H7 (cell line): ENCODE data around the gene TNMD. TPM values are rescaled to one million over a fixed set of nuclear protein-coding genes. Genes with fewer than 3 reads are reported as not detected.
A peak's percentile ranks its signal among the peaks of the same experiment; 100 is the strongest.

ENCODE experiments used
- DNase-seq: peaks from one replicate; pipeline ENCODE4 v3.0.0; 2012
- H3K27me3 ChIP-seq: 2 replicates; pipeline ENCODE4 v1.6.0; 2011; ENCODE audit warnings: mild to moderate bottlenecking, low read length; ENCODE audit not compliant: control insufficient read depth, insufficient read depth
- H3K36me3 ChIP-seq: replicated peaks from 2 replicates; pipeline ENCODE4 v1.5.1; 2011; ENCODE audit warnings: low read length; ENCODE audit not compliant: control insufficient read depth, insufficient read depth
- H3K4me3 ChIP-seq: 2 replicates; pipeline ENCODE4 v1.5.1; 2011; ENCODE audit warnings: low read depth, mild to moderate bottlenecking, control low read depth, low read length, moderate library complexity; ENCODE audit not compliant: insufficient read depth
- total RNA-seq: library from RNA; depleted of rRNA; stranded (reverse); fragments of >200 nt; shearing (Covaris generic); gene quantifications from 2 replicates; pipeline ENCODE4 v1.2.3, GENCODE V29; 2014

Gene TNMD
- total RNA-seq, 1 experiment from 2014 or later, result 24.2 TPM

- Histone ChIP-seq H3K27me3 (no peaks in the 10 kb centered on the region), H3K36me3 (no peaks in the 10 kb centered on the region), H3K4me3 (no peak overlapping the region)
- DNase-seq, result no peak
Observed at GRCh38 chrX:100623001-100623400, 38.3 kb downstream of the TNMD start.

DNA sequence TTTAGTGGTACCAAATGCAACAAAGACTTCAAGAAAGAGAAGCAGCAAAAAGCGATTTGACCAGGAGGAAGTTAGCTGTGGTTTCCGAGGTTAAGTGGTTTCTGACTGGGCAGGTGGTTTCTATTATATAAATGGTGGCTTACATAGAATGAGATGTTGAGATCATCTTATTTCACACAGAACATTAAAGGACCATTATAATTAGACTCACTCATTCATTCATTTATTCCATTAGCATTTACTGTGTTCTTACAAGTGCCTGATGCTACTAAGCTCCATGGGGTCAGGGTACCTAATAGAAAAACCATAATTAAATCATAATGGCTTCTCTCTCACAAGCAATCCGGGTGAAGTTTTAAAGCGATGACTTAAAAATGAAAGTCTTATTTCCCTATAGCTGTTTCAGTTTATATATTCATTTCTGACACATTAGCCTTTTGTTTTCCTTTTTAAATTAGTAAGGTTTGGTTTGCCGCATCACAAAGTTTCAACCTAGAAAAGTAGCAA is 41.3 kb downstream of the TNMD start:
- Histone ChIP-seq H3K27me3 (no peaks in the 10 kb centered on the region), H3K36me3 (peaks cover 3% of the 10 kb centered on the region), H3K4me3 (no peak overlapping the region)
- no peak for DNase-seq

DNA sequence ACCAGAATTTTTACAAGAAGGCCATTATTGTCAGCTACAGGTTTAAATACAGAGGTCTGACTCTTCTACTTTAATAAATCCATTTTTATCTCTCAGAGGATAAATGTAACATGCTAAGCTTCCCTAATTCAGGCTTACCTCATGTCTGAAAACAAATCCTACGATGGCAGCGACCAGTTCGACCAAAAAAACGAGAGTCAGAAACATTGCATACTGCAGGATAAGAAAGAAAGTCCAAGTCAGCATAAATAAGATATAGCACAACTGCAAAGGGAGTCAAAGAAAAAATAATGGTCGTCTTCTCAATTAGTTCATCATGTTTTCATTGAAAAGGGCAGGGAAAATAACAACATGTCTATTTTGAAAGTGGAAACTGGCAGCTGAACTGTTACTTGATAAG is 50.3 kb downstream of the TNMD start:
- no peak overlapping the region for H3K4me3 ChIP-seq
- H3K27me3 ChIP-seq, result no peaks in the 10 kb centered on the region
- H3K36me3 ChIP-seq, result peaks cover 17% of the 10 kb centered on the region
- DNase-seq, result no peak

GRCh38 chrX:100635989-100636320 is 51.2 kb downstream of the TNMD start:
- Histone ChIP-seq H3K4me3 (peak overlapping the region; percentile 71), H3K36me3 (peaks cover 15% of the 10 kb centered on the region)

DNA sequence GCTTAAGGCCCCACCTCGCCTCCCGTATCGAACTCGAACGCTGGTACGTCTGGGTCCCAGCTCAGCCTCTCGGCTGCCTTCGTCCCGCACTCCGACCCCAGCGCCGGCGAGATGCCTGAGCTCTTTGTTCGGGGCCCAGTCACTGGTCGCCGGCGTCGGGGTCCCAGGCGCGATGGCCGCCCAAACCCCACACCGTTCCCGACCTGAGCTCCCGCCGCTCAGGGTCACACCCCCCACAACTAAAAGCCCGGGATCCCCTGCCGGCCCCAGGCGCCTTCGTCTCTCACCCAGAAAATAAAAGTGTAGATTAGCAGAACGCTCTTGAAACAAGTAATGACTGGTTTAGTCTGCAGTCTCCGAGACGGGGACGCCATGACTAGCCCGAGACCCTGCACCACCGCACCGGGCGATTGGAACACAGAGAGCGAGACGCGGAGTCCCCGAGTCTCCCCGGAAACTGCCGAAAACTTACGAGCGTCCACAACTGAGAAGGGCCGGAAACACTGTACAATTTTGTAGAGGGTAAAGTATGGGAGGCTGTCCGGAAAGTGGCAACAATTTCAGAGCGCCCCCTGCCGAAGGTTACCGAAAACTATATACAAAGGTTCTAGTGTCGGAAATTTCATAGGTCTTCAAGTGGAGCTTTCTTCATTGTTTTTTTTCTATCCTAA is 51.7 kb downstream of the TNMD start, which contains the start of gene TSPAN6:
TSS of gene TSPAN6 (minus strand) at position 486 of the 671 bp plus-strand sequence. CDS start at position 374, 112 bp downstream.
- no peaks in the 10 kb centered on the region for H3K27me3 ChIP-seq
- peaks cover 15% of the 10 kb centered on the region for H3K36me3 ChIP-seq
- H3K4me3 ChIP-seq, result peak within 1 kb of the TSS; percentile 71
- DNase-seq, result peak; percentile 76

More at GRCh38 chrX:100635989-100636320, 51.2 kb downstream of the TNMD start:
- no peak for DNase-seq
- no peaks in the 10 kb centered on the region for H3K27me3 ChIP-seq

DNA sequence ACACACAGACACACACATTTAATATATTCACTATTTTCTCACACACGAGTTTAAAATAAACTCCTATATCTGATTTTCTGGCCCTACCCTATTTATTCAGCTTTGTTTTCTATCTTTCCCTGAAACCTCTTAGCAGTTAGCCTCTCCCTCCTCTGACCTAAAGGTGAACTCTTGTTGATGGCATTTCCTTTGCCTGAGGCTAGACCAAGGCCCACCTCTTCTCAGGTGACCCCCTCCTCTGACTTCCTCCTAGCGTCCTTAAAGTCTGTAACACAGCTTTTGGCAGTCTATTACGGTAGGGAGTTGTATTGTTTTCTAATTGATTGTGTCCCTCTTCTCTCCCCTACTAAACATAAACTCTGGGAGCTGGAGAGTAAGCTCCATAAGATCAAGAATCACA is 57.6 kb downstream of the TNMD start:
- no peak for DNase-seq
- H3K27me3 ChIP-seq, result no peaks in the 10 kb centered on the region; the same call in 1 of the 2 replicates

DNA sequence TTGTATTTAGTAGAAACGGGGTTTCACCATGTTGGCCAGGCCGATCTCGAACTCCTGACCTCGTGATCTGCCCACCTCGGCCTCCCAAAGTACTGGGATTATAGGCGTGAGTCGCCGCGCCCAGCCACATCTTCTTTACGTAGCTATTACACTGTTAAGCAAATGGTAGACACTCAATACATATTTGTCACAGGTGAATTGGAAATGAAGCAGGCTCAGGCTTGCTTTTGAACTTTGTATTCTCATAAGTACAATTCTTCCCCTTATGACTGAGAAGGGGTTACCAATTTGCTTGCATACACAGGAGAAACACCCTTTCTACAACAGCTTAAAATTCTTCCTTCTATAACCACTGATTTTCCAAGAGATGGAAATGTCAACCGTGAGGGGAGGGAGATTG is 58.5 kb downstream of the TNMD start:
- DNase-seq, result no peak
- no peak overlapping the region for H3K4me3 ChIP-seq
- no peaks in the 10 kb centered on the region; the same call in 1 of the 2 replicates for H3K27me3 ChIP-seq
- H3K36me3 ChIP-seq, result no peaks in the 10 kb centered on the region

More for the DNA sequence above, 57.6 kb downstream of the TNMD start:
- Histone ChIP-seq H3K36me3 (no peaks in the 10 kb centered on the region), H3K4me3 (no peak overlapping the region)

DNA sequence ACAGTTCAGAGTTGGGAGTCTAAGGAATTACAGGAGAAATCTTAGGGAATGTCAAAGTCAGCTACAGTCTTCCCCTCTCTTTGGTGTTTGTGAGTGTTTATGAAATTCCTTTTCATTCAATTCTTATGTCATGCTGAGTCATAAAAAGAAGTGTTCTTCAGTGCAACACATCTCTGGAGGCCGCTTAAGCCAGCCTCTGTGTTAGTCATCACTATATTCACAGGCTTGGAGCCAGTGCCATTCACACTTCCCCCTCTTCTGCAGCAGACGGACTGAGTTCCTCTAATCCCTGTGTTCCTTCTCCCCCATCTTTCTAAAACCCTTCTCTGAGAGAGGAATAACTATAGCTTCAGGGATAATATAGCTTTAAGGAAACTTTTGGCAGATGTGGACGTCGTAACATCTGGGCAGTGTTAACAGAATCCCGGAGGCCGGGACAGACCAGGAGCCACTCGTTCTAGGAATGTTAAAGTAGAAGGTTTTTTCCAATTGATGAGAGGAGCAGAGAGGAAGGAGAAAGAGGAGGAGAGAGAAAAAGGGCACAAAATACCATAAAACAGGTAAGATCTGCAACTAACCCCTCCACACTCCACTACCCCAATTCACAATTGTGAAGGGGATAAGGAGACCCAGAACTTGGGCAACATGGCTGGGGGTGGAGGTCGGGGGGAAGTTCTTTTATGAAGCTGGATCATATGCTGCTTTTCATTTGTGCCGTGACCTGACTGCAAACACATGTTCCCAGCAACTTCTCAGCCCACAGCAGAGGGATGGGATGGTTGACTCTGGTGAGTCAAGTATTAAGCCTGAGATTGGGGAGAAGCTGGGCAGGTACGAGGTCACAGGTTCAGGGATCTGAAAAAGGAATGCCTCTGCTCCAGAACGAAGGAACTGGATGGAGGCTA is 59.5 kb downstream of the TNMD start, which contains the start of gene SRPX2:
TSS of gene SRPX2 (plus strand) at position 244 of the 905 bp plus-strand sequence. CDS start 2,124 bp downstream, outside the sequence.
- DNase-seq, result no peak
- no peaks in the 10 kb centered on the region for H3K36me3 ChIP-seq
- H3K4me3 ChIP-seq, result no peak within 1 kb of the TSS
- no peaks in the 10 kb centered on the region; the same call in 1 of the 2 replicates for H3K27me3 ChIP-seq

DNA sequence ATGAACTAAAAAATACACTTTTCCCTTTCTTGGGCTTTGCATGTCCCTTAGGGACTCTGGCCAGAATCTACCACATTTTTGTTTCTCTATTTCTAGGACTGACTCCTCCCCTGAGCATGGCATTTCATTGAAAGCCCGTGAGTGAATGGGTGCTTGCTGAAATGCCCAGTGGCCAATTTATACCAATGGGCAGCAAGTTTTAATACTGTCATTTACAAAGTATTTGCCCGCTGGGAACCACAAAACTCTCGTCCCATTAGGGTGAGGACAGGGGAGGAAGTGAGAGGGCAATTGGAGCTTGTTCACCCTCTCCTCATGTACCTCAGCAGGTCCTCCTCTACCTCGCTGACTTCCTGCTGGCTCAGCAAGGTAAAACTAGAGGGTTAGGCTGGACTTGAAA is 60.4 kb downstream of the TNMD start:
- H3K27me3 ChIP-seq, result no peaks in the 10 kb centered on the region; the same call in 1 of the 2 replicates
- no peaks in the 10 kb centered on the region for H3K36me3 ChIP-seq
- DNase-seq, result no peak
- H3K4me3 ChIP-seq, result no peak overlapping the region

- no peaks in the 10 kb centered on the region; the same call in 1 of the 2 replicates for H3K27me3 ChIP-seq
- DNase-seq, result no peak
- H3K36me3 ChIP-seq, result no peaks in the 10 kb centered on the region
- H3K4me3 ChIP-seq, result no peak overlapping the region
Observed at GRCh38 chrX:100647095-100647494, 62.4 kb downstream of the TNMD start.

DNA sequence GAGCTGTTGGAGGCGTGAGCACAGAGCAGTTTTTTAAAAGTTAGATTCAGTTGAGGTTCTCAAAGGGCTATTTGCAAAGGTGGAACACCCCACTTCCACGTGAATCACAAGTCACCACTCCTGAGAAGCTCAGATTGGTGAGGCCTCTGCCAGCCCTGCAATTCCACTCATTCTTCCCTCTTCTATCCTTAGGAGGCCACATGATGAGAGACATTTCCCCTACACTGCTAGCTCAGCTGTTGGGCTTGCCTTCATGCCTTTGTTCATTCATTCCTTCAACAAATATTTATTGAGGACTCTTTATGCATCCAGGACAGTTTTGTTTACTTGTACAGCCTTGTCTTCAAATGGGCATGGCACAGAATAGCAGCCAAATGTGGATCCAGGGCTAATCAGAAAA is 63.0 kb downstream of the TNMD start:
- no peak overlapping the region for H3K4me3 ChIP-seq
- no peaks in the 10 kb centered on the region; the same call in 1 of the 2 replicates for H3K27me3 ChIP-seq
- no peaks in the 10 kb centered on the region for H3K36me3 ChIP-seq
- no peak for DNase-seq

DNA sequence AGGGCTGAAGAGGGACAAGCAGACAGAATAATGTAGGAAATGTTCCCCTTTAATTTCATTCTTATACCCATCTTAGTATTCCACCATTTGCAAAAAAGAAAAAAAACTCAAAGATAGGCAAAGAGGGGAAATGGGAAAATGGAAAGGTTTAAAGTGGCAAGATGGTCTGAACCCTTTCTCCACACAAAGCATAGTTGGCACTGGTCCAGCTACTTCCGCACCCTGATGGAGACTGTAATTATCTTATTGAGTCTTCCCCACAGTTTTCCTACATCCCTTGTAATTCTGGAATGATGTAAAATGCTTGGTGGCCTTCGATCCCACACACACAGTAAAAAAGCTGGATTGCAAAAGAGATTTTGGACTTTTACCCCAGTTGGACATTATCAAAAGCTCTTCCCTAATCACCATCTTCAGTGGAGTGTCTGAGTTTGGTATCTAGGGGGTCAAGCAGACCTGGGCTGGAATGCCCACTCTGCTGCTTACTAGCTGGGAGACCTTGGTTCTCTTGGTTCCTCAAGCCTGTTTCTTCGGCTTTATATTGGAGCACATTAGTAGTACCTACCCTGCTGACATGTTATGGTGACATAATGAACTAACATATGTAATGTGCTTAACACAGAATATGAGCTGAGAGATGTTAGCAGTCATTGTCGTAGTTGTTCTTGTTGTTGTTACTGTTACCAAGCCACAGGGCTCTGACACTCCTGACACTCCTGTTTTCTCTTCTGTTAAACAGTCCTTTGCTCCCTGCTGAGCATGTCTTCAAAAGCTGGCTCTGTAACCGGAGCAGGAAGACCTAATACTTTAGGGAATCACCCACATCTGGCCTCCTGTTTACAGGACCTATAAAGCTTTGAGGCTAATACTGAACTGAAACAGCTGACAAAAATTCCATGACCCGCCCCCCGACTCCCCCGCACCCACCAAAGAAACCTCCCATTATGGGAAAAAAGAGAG is 64.0 kb downstream of the TNMD start:
- no peaks in the 10 kb centered on the region for H3K36me3 ChIP-seq
- no peaks in the 10 kb centered on the region; the same call in 1 of the 2 replicates for H3K27me3 ChIP-seq
- H3K4me3 ChIP-seq, result no peak overlapping the region
- no peak for DNase-seq
